Lower leg skin (tissue), 3 donors: ENCODE results near the gene KSR2.

ENCODE experiments used
- CTCF ChIP-seq, 3 donors: fragments of 450-650 bp; IDR thresholded peaks; one replicate each; pipeline ENCODE4 v1.5.1; 2016; ENCODE audit warnings: antibody characterized with exemption in 3 of 3, mild to moderate bottlenecking in 3 of 3, moderate library complexity in 2 of 3
- POLR2A ChIP-seq, 2 donors: fragments of 450-650 bp; IDR thresholded peaks; one replicate each; pipeline ENCODE4 v1.6.1; 2016 to 2017; ENCODE audit warnings: antibody characterized with exemption in 2 of 2, mild to moderate bottlenecking in 1 of 2, moderate library complexity in 1 of 2

- TF ChIP-seq CTCF (IDR thresholded peaks at IDR 0.05) = no peak
- no peak for TF ChIP-seq POLR2A (IDR thresholded peaks at IDR 0.05)
Observed at GRCh38 chr12:117538926-117539325, 429.9 kb downstream of the KSR2 start.
